ENCODE measurements around the gene AZU1.

The AZU1 gene

GRCh38 chr19:855566-856120, 28.0 kb downstream of the AZU1 start:
- no peak overlapping the region for H3K27ac ChIP-seq (ENCODE audit: low read depth, low read length)
- no peak overlapping the region for H3K9ac ChIP-seq (ENCODE audit: low read depth in 1 of 2, low read length in 2 of 2)
- H3K36me3 ChIP-seq (ENCODE audit: control insufficient read depth in 1 of 2, insufficient read depth in 2 of 2, low read length in 2 of 2): no peaks in the 10 kb centered on the region
- no peaks in the 10 kb centered on the region for H3K9me3 ChIP-seq (ENCODE audit: control insufficient read depth in 1 of 2, low read length in 2 of 2)
- H3K4me3 ChIP-seq (ENCODE audit: low read depth in 1 of 2, low read length in 2 of 2): no peak overlapping the region
- peaks cover 0 to 1% of the 10 kb centered on the region in 2 donors for H3K4me1 ChIP-seq (ENCODE audit: control insufficient read depth in 1 of 2, insufficient read depth in 2 of 2, low read length in 2 of 2)
- H3K27me3 ChIP-seq (ENCODE audit: control insufficient read depth in 1 of 2, insufficient read depth in 2 of 2, low read length in 2 of 2): peaks cover 0 to 11% of the 10 kb centered on the region in 2 donors

DNA sequence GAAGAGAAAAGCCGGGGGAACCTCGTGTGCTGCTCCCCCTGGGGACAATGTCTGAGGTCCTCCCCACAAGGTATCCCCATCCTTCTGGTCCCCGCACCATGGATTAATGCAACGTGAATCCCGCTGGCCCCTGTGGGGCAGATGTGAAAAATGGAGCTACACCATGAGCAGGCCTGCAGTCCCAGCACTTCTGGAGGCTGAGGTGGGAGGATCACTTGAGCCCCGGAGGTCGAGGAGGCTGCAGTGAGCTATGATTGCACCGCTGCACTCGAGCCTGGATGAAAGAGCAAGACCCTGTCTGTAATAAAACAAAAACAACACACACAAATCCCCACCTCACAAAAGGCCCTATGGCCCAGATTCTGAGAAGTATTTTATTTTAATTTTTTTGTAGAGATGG, 30.6 kb downstream of the AZU1 start:
- Histone ChIP-seq H3K27ac (ENCODE audit: low read depth, low read length) (no peak overlapping the region), H3K4me3 (ENCODE audit: low read depth in 1 of 2, low read length in 2 of 2) (no peak overlapping the region), H3K9ac (ENCODE audit: low read depth in 1 of 2, low read length in 2 of 2) (no peak overlapping the region), H3K4me1 (ENCODE audit: control insufficient read depth in 1 of 2, insufficient read depth in 2 of 2, low read length in 2 of 2) (peaks cover 0 to 10% of the 10 kb centered on the region in 2 donors), H3K27me3 (ENCODE audit: control insufficient read depth in 1 of 2, insufficient read depth in 2 of 2, low read length in 2 of 2) (peaks cover 0 to 11% of the 10 kb centered on the region in 2 donors), H3K36me3 (ENCODE audit: control insufficient read depth in 1 of 2, insufficient read depth in 2 of 2, low read length in 2 of 2) (no peaks in the 10 kb centered on the region), H3K9me3 (ENCODE audit: control insufficient read depth in 1 of 2, low read length in 2 of 2) (no peaks in the 10 kb centered on the region)

DNA sequence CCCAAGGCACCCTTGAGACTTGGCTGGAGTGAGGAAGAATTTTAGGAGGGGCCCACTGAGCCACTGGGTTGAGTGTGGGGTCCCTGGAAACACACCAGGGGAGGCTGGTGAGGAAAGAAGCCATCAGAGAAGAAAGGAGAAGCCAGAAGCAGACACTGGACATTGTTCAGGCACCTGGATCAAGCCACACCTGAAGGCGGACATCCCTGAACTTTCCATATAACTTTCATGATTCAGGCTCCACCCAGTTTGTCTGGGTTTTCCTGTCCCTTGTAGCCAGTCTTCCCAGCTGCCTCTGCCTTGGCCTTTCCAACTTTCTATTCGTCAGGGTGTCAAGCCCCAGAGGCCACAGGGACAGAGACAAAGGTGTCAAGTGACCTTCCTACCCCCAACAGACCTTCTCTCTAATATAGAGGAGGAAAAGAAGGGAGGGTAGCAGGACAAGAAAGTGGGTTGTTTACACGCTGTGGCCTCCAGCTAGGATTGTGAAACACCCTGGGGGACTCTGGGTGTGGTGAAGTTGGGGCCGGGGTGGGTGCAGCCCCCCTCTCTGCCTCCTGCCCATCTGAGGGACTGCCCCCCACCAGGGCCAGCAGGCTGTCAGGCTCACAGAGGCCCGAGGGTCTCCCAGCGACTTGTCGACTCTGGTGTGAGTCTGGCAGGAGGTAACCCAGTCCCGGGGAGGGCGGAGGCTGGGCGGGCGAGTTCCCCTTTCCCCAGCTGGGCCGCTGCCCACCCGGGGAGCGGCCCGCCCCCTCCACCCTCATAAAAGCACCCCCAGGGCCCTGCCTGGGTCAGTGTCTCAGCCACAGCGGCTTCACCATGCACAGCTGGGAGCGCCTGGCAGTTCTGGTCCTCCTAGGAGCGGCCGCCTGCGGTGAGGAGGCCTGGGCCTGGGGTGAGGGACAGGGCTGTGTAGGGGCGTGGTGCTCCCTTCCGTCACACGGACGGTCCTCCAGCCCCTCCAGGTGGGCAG, 31.5 kb downstream of the AZU1 start, which contains the start of gene CFD:
CFD (plus strand) TSS at position 797 of the 976 bp plus-strand sequence; CDS start at position 823, 26 bp downstream.
- Histone ChIP-seq H3K9me3 (ENCODE audit: control insufficient read depth in 1 of 2, low read length in 2 of 2) (no peaks in the 10 kb centered on the region), H3K4me3 (ENCODE audit: low read depth in 1 of 2, low read length in 2 of 2) (peak within 1 kb of the TSS; percentile 47 to 55), H3K36me3 (ENCODE audit: control insufficient read depth in 1 of 2, insufficient read depth in 2 of 2, low read length in 2 of 2) (no peaks in the 10 kb centered on the region), H3K27me3 (ENCODE audit: control insufficient read depth in 1 of 2, insufficient read depth in 2 of 2, low read length in 2 of 2) (peaks cover 0 to 11% of the 10 kb centered on the region in 2 donors), H3K27ac (ENCODE audit: low read depth, low read length) (no peak within 1 kb of the TSS), H3K9ac (ENCODE audit: low read depth in 1 of 2, low read length in 2 of 2) (no peak within 1 kb of the TSS), H3K4me1 (ENCODE audit: control insufficient read depth in 1 of 2, insufficient read depth in 2 of 2, low read length in 2 of 2) (peaks cover 0 to 13% of the 10 kb centered on the region in 2 donors)

- Histone ChIP-seq H3K4me1 (ENCODE audit: control insufficient read depth in 1 of 2, insufficient read depth in 2 of 2, low read length in 2 of 2) (peaks cover 0 to 14% of the 10 kb centered on the region in 2 donors), H3K4me3 (ENCODE audit: low read depth in 1 of 2, low read length in 2 of 2) (no peak overlapping the region), H3K27ac (ENCODE audit: low read depth, low read length) (no peak overlapping the region), H3K9ac (ENCODE audit: low read depth in 1 of 2, low read length in 2 of 2) (no peak overlapping the region), H3K9me3 (ENCODE audit: control insufficient read depth in 1 of 2, low read length in 2 of 2) (no peaks in the 10 kb centered on the region), H3K27me3 (ENCODE audit: control insufficient read depth in 1 of 2, insufficient read depth in 2 of 2, low read length in 2 of 2) (peaks cover 0 to 11% of the 10 kb centered on the region in 2 donors), H3K36me3 (ENCODE audit: control insufficient read depth in 1 of 2, insufficient read depth in 2 of 2, low read length in 2 of 2) (no peaks in the 10 kb centered on the region)
These were observed 33.6 kb downstream of the AZU1 start for GRCh38 chr19:861141-861755.

- Histone ChIP-seq H3K4me3 (ENCODE audit: low read depth in 1 of 2, low read length in 2 of 2) (no peak overlapping the region), H3K36me3 (ENCODE audit: control insufficient read depth in 1 of 2, insufficient read depth in 2 of 2, low read length in 2 of 2) (no peaks in the 10 kb centered on the region), H3K9ac (ENCODE audit: low read depth in 1 of 2, low read length in 2 of 2) (no peak overlapping the region), H3K9me3 (ENCODE audit: control insufficient read depth in 1 of 2, low read length in 2 of 2) (no peaks in the 10 kb centered on the region), H3K27me3 (ENCODE audit: control insufficient read depth in 1 of 2, insufficient read depth in 2 of 2, low read length in 2 of 2) (peaks cover 0 to 11% of the 10 kb centered on the region in 2 donors), H3K4me1 (ENCODE audit: control insufficient read depth in 1 of 2, insufficient read depth in 2 of 2, low read length in 2 of 2) (peaks cover 0 to 14% of the 10 kb centered on the region in 2 donors), H3K27ac (ENCODE audit: low read depth, low read length) (no peak overlapping the region)
These were observed 34.3 kb downstream of the AZU1 start for GRCh38 chr19:861756-862580.

DNA sequence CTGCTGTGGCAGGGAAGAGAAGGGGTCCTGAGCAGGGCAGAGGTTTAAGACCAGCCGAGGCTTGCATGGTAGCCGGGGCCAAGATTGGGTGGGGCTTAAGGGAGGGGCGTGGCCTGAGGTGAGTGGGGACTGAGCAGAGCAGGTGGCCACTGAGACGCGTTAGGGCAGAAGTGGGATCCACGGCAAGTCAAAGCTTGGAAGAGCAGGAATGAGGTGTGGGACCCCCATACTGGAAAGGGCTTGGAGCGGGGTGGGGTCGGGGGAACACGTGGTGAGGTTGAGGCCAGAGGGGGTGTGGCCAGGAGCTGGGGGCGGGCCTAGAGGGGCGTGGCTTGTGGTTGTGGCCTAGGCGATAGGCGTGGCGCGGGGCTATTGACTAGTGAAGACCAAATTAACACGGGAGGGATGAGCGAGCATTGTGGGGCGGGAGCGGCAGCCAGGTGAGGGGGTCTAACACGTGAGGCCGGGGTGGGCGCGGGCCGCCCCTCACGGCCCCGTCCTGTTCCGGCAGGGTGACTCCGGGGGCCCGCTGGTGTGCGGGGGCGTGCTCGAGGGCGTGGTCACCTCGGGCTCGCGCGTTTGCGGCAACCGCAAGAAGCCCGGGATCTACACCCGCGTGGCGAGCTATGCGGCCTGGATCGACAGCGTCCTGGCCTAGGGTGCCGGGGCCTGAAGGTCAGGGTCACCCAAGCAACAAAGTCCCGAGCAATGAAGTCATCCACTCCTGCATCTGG, 35.1 kb downstream of the AZU1 start:
- H3K9me3 ChIP-seq (ENCODE audit: control insufficient read depth in 1 of 2, low read length in 2 of 2): no peaks in the 10 kb centered on the region
- no peak overlapping the region for H3K27ac ChIP-seq (ENCODE audit: low read depth, low read length)
- H3K4me1 ChIP-seq (ENCODE audit: control insufficient read depth in 1 of 2, insufficient read depth in 2 of 2, low read length in 2 of 2): peaks cover 0 to 14% of the 10 kb centered on the region in 2 donors
- peaks cover 0 to 11% of the 10 kb centered on the region in 2 donors for H3K27me3 ChIP-seq (ENCODE audit: control insufficient read depth in 1 of 2, insufficient read depth in 2 of 2, low read length in 2 of 2)
- H3K36me3 ChIP-seq (ENCODE audit: control insufficient read depth in 1 of 2, insufficient read depth in 2 of 2, low read length in 2 of 2): peaks cover 0 to 2% of the 10 kb centered on the region in 2 donors
- H3K9ac ChIP-seq (ENCODE audit: low read depth in 1 of 2, low read length in 2 of 2): no peak overlapping the region
- peak overlapping the region in 1 of 2 donors; percentile 17 for H3K4me3 ChIP-seq (ENCODE audit: low read depth in 1 of 2, low read length in 2 of 2)

- Histone ChIP-seq H3K9ac (ENCODE audit: low read depth in 1 of 2, low read length in 2 of 2) (no peak overlapping the region), H3K36me3 (ENCODE audit: control insufficient read depth in 1 of 2, insufficient read depth in 2 of 2, low read length in 2 of 2) (peaks cover 3 to 7% of the 10 kb centered on the region in 2 donors), H3K9me3 (ENCODE audit: control insufficient read depth in 1 of 2, low read length in 2 of 2) (no peaks in the 10 kb centered on the region), H3K4me1 (ENCODE audit: control insufficient read depth in 1 of 2, insufficient read depth in 2 of 2, low read length in 2 of 2) (peaks cover 0 to 14% of the 10 kb centered on the region in 2 donors), H3K27me3 (ENCODE audit: control insufficient read depth in 1 of 2, insufficient read depth in 2 of 2, low read length in 2 of 2) (peaks cover 0 to 11% of the 10 kb centered on the region in 2 donors), H3K27ac (ENCODE audit: low read depth, low read length) (no peak overlapping the region), H3K4me3 (ENCODE audit: low read depth in 1 of 2, low read length in 2 of 2) (no peak overlapping the region)
These were observed 35.6 kb downstream of the AZU1 start for GRCh38 chr19:863315-863620.

DNA sequence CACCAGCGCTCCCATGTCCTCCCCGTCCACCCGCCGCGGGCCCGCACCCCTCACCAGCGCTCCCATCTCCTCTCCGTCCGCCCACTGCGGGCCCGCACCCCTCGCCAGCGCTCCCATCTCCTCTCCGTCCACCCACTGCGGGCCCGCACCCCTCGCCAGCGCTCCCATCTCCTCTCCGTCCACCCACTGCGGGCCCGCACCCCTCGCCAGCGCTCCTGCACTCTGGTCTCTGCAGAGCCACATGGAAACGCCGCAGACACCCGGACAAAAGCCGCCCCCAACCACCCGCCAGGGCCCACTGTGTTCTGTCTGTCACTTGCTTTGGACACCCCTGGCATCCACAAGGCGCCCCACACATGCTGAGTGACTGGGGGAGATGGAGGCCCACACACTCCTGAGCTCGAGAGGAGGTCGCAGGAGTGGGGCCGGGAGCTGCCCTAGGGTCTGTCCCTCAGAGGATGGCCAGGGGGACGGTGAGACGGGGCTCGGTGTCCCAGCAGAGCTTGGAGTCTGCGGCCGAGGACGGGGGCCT, 39.2 kb downstream of the AZU1 start:
- Histone ChIP-seq H3K36me3 (ENCODE audit: control insufficient read depth in 1 of 2, insufficient read depth in 2 of 2, low read length in 2 of 2) (peaks cover 19 to 30% of the 10 kb centered on the region in 2 donors), H3K27me3 (ENCODE audit: control insufficient read depth in 1 of 2, insufficient read depth in 2 of 2, low read length in 2 of 2) (no peaks in the 10 kb centered on the region), H3K9ac (ENCODE audit: low read depth in 1 of 2, low read length in 2 of 2) (no peak overlapping the region), H3K4me1 (ENCODE audit: control insufficient read depth in 1 of 2, insufficient read depth in 2 of 2, low read length in 2 of 2) (peaks cover 0 to 15% of the 10 kb centered on the region in 2 donors), H3K4me3 (ENCODE audit: low read depth in 1 of 2, low read length in 2 of 2) (no peak overlapping the region), H3K27ac (ENCODE audit: low read depth, low read length) (no peak overlapping the region), H3K9me3 (ENCODE audit: control insufficient read depth in 1 of 2, low read length in 2 of 2) (no peaks in the 10 kb centered on the region)

- Histone ChIP-seq H3K27ac (ENCODE audit: low read depth, low read length) (no peak overlapping the region), H3K4me1 (ENCODE audit: control insufficient read depth in 1 of 2, insufficient read depth in 2 of 2, low read length in 2 of 2) (peaks cover 0 to 15% of the 10 kb centered on the region in 2 donors), H3K4me3 (ENCODE audit: low read depth in 1 of 2, low read length in 2 of 2) (no peak overlapping the region), H3K9ac (ENCODE audit: low read depth in 1 of 2, low read length in 2 of 2) (no peak overlapping the region), H3K36me3 (ENCODE audit: control insufficient read depth in 1 of 2, insufficient read depth in 2 of 2, low read length in 2 of 2) (peaks cover 19 to 30% of the 10 kb centered on the region in 2 donors), H3K27me3 (ENCODE audit: control insufficient read depth in 1 of 2, insufficient read depth in 2 of 2, low read length in 2 of 2) (no peaks in the 10 kb centered on the region), H3K9me3 (ENCODE audit: control insufficient read depth in 1 of 2, low read length in 2 of 2) (no peaks in the 10 kb centered on the region)
These were observed 39.7 kb downstream of the AZU1 start for GRCh38 chr19:867301-867793.

Data from duodenal mucosa (tissue), 2 donors.